ENCODE results near the gene GPX3. TPM values are rescaled to one million over a fixed set of nuclear protein-coding genes. Genes with fewer than 3 reads are reported as not detected.
A peak's percentile ranks its signal among the peaks of the same experiment; 100 is the strongest.

Gene GPX3
- total and polyA plus RNA-seq, 2 donors (not counting 3 experiments of a cell fraction or from before 2014, with no cell fraction given), result 5.1 to 17.1 TPM

- no peak for DNase-seq (ENCODE audit: low read depth, low spot score)
- CTCF ChIA-PET, result interaction anchor here (1.0 to 6.0 kb wide), 10 partner anchors 11 to 315 kb away, joined by 3 to 215 read pairs (median 14); no protein-coding TSS in a partner anchor
- Histone ChIP-seq H3K36me3 (ENCODE audit: control insufficient read depth in 2 of 2, extremely low read depth in 1 of 2, insufficient read depth in 2 of 2, low read length in 2 of 2) (no peaks in the 10 kb centered on the region), H2AFZ (ENCODE audit: low read depth, low read length) (no peak overlapping the region), H3K27ac (ENCODE audit: insufficient read depth, low read depth, low read length) (no peak overlapping the region), H3K4me1 (ENCODE audit: control insufficient read depth, extremely low read depth, insufficient read depth, low read length) (no peaks in the 10 kb centered on the region), H3K27me3 (ENCODE audit: control insufficient read depth in 2 of 2, insufficient read depth in 2 of 2, low read length in 2 of 2) (peaks cover 0 to 3% of the 10 kb centered on the region in 2 experiments), H3K9ac (replicated peaks; ENCODE audit: extremely low read depth, insufficient read depth, low read length) (no peak overlapping the region), H3K79me2 (ENCODE audit: control insufficient read depth, insufficient read depth, low read length) (no peaks in the 10 kb centered on the region), H3K9me1 (replicated peaks; ENCODE audit: control insufficient read depth, extremely low read depth, insufficient read depth, low read length) (no peaks in the 10 kb centered on the region), H3K4me2 (ENCODE audit: insufficient read depth, low read length) (no peak overlapping the region), H3K9me3 (replicated peaks; ENCODE audit: control insufficient read depth, insufficient read depth, low read length) (no peaks in the 10 kb centered on the region), H4K20me1 (replicated peaks; ENCODE audit: control insufficient read depth, extremely low read depth, insufficient read depth, low read length) (no peaks in the 10 kb centered on the region), H3K4me3 (replicated peaks in 1 of 3; ENCODE audit: insufficient read depth in 1 of 3, low read depth in 1 of 3, low read length in 3 of 3) (no peak overlapping the region)
- POLR2A ChIA-PET, result no interaction called here
- no peak for FAIRE-seq
- dilution Hi-C loops (cut with MboI; ENCODE audit: extremely low pct_ligation_motif_present, low sequenced_read_pairs), result no loop called here
- TF ChIP-seq POLR2AphosphoS5 (IDR thresholded peaks at IDR 0.05; ENCODE audit: insufficient read depth, low read depth, low read length) (no peak), GATA2 (IDR thresholded peaks at IDR 0.05; ENCODE audit: insufficient read depth, insufficient read length, low read depth, low read length) (no peak), JUN (IDR thresholded peaks at IDR 0.05; ENCODE audit: borderline replicate concordance, insufficient read depth, insufficient read length, low read depth) (no peak)
- intact Hi-C loops (cut with micrococcal nuclease), result no loop called here
- BruUV-seq (replicated peaks), result no TSS peak
These were observed 19.0 kb upstream of the GPX3 start for GRCh38 chr5:151001436-151001835.

- BruUV-seq (replicated peaks), result no TSS peak
- no peaks in the 10 kb centered on the region for H4K20me1 ChIP-seq (replicated peaks; ENCODE audit: control insufficient read depth, extremely low read depth, insufficient read depth, low read length)
- no peaks in the 10 kb centered on the region for H3K9me3 ChIP-seq (replicated peaks; ENCODE audit: control insufficient read depth, insufficient read depth, low read length)
- H3K36me3 ChIP-seq (ENCODE audit: control insufficient read depth in 2 of 2, extremely low read depth in 1 of 2, insufficient read depth in 2 of 2, low read length in 2 of 2), result no peaks in the 10 kb centered on the region
- H3K27ac ChIP-seq (ENCODE audit: insufficient read depth, low read depth, low read length), result no peak overlapping the region
- ChIA-PET POLR2A (interaction anchor here (0.8 kb wide), 1 partner anchor 50 kb away, joined by 4 read pairs; no protein-coding TSS in a partner anchor), CTCF (interaction anchor here (0.6 to 6.0 kb wide), 42 partner anchors 10 to 650 kb away, joined by 3 to 215 read pairs (median 4); partner anchors contain the start of genes ANXA6, GPX3 and TNIP1)
- H2AFZ ChIP-seq (ENCODE audit: low read depth, low read length), result no peak overlapping the region
- no peak overlapping the region for H3K4me3 ChIP-seq (replicated peaks in 1 of 3; ENCODE audit: insufficient read depth in 1 of 3, low read depth in 1 of 3, low read length in 3 of 3)
- dilution Hi-C loops (cut with MboI; ENCODE audit: extremely low pct_ligation_motif_present, low sequenced_read_pairs), result no loop called here
- H3K9ac ChIP-seq (replicated peaks; ENCODE audit: extremely low read depth, insufficient read depth, low read length), result no peak overlapping the region
- H3K4me2 ChIP-seq (ENCODE audit: insufficient read depth, low read length), result no peak overlapping the region
- no peaks in the 10 kb centered on the region for H3K4me1 ChIP-seq (ENCODE audit: control insufficient read depth, extremely low read depth, insufficient read depth, low read length)
- DNase-seq (ENCODE audit: low read depth, low spot score) (peak; percentile 55), FAIRE-seq (peak; percentile 76)
- TF ChIP-seq JUN (IDR thresholded peaks at IDR 0.05; ENCODE audit: borderline replicate concordance, insufficient read depth, insufficient read length, low read depth), result no peak
- TF ChIP-seq CTCF (IDR thresholded peaks at IDR 0.05; ENCODE audit: extremely low read depth in 1 of 2, insufficient read depth in 1 of 2, low read depth in 1 of 2, low read length in 2 of 2), result peak in 1 of 2 donors; percentile 36
- H3K79me2 ChIP-seq (ENCODE audit: control insufficient read depth, insufficient read depth, low read length), result no peaks in the 10 kb centered on the region
- H3K9me1 ChIP-seq (replicated peaks; ENCODE audit: control insufficient read depth, extremely low read depth, insufficient read depth, low read length), result no peaks in the 10 kb centered on the region
- H3K27me3 ChIP-seq (ENCODE audit: control insufficient read depth in 2 of 2, insufficient read depth in 2 of 2, low read length in 2 of 2), result peaks cover 0 to 4% of the 10 kb centered on the region in 2 experiments
- intact Hi-C loops (cut with micrococcal nuclease), result loop anchor here (1.0 kb wide), 4 partner anchors 46 to 237 kb away; no protein-coding TSS in a partner anchor
These were observed 18.1 kb upstream of the GPX3 start for GRCh38 chr5:151002250-151002649.

All from endothelial cell of umbilical vein (primary cell).